ENCODE measurements around the gene ATP9A. TPM values are rescaled to one million over a fixed set of nuclear protein-coding genes. Genes with fewer than 3 reads are reported as not detected.
A peak's percentile ranks its signal among the peaks of the same experiment; 100 is the strongest.

Gene ATP9A
- total and polyA plus RNA-seq, 5 donors from 2014 or later = 0.10 to 0.76 TPM; not detected in 3

GRCh38 chr20:51702556-51702955, 65.6 kb downstream of the ATP9A start:
- H3K27ac Mint-ChIP-seq = peak overlapping the region in 1 of 3 donors; percentile 40
- H3K36me3 Mint-ChIP-seq = no peaks in the 10 kb centered on the region
- no peak overlapping the region for H3K27ac ChIP-seq (ENCODE audit: insufficient read depth, low read length, poor library complexity, severe bottlenecking)
- H3K9me3 ChIP-seq (ENCODE audit: control insufficient read depth in 2 of 2, low read length in 2 of 2) = no peaks in the 10 kb centered on the region
- H3K4me1 Mint-ChIP-seq = no peaks in the 10 kb centered on the region
- H3K27me3 ChIP-seq (ENCODE audit: control insufficient read depth, insufficient read depth, low read length) = peaks cover 3% of the 10 kb centered on the region
- DNase-seq (no peak), ATAC-seq (ENCODE audit: low read depth in 2 of 2) (no peak)
- no peak overlapping the region for H3K4me3 ChIP-seq (ENCODE audit: low read depth, low read length)
- peaks cover 0 to 2% (median 0%) of the 10 kb centered on the region in 7 donors for H3K9me3 Mint-ChIP-seq
- peaks cover 52% of the 10 kb centered on the region for H3K27me3 Mint-ChIP-seq
- H3K4me1 ChIP-seq (ENCODE audit: control insufficient read depth, insufficient read depth, low read length, poor library complexity, severe bottlenecking) = no peaks in the 10 kb centered on the region
- no peaks in the 10 kb centered on the region for H3K36me3 ChIP-seq (ENCODE audit: control insufficient read depth, insufficient read depth, low read length)
- no peak overlapping the region for H3K4me3 Mint-ChIP-seq

- no peaks in the 10 kb centered on the region for H3K9me3 Mint-ChIP-seq
- ATAC-seq (ENCODE audit: low read depth in 2 of 2) = no peak
- peaks cover 0 to 3% (median 1%) of the 10 kb centered on the region in 4 donors for H3K4me1 Mint-ChIP-seq
- H3K27me3 Mint-ChIP-seq = peaks cover 54% of the 10 kb centered on the region
- Histone ChIP-seq H3K4me3 (ENCODE audit: low read depth, low read length) (no peak overlapping the region), H3K9me3 (ENCODE audit: control insufficient read depth in 2 of 2, low read length in 2 of 2) (no peaks in the 10 kb centered on the region), H3K36me3 (ENCODE audit: control insufficient read depth, insufficient read depth, low read length) (no peaks in the 10 kb centered on the region), H3K27ac (ENCODE audit: insufficient read depth, low read length, poor library complexity, severe bottlenecking) (no peak overlapping the region), H3K27me3 (ENCODE audit: control insufficient read depth, insufficient read depth, low read length) (peaks cover 4% of the 10 kb centered on the region), H3K4me1 (ENCODE audit: control insufficient read depth, insufficient read depth, low read length, poor library complexity, severe bottlenecking) (no peaks in the 10 kb centered on the region)
- H3K27ac Mint-ChIP-seq = no peak overlapping the region
- no peaks in the 10 kb centered on the region for H3K36me3 Mint-ChIP-seq
- no peak overlapping the region for H3K4me3 Mint-ChIP-seq
- peak in 1 of 3 donors; percentile 10 for DNase-seq
Observed at GRCh38 chr20:51700809-51701285, 67.3 kb downstream of the ATP9A start.

GRCh38 chr20:51698252-51698651, 69.9 kb downstream of the ATP9A start:
- no peak for ATAC-seq (ENCODE audit: low read depth in 2 of 2)
- H3K27me3 Mint-ChIP-seq = peaks cover 58% of the 10 kb centered on the region
- peaks cover 0 to under 1% (median 0%) of the 10 kb centered on the region in 7 donors for H3K9me3 Mint-ChIP-seq
- H3K4me1 ChIP-seq (ENCODE audit: control insufficient read depth, insufficient read depth, low read length, poor library complexity, severe bottlenecking) = no peaks in the 10 kb centered on the region
- peaks cover 0 to 5% (median 3%) of the 10 kb centered on the region in 4 donors for H3K4me1 Mint-ChIP-seq
- no peak overlapping the region for H3K4me3 ChIP-seq (ENCODE audit: low read depth, low read length)
- H3K4me3 Mint-ChIP-seq = no peak overlapping the region
- DNase-seq = no peak
- no peak overlapping the region for H3K27ac ChIP-seq (ENCODE audit: insufficient read depth, low read length, poor library complexity, severe bottlenecking)
- no peaks in the 10 kb centered on the region for H3K36me3 ChIP-seq (ENCODE audit: control insufficient read depth, insufficient read depth, low read length)
- no peaks in the 10 kb centered on the region for H3K36me3 Mint-ChIP-seq
- H3K9me3 ChIP-seq (ENCODE audit: control insufficient read depth in 2 of 2, low read length in 2 of 2) = no peaks in the 10 kb centered on the region
- peaks cover 7% of the 10 kb centered on the region for H3K27me3 ChIP-seq (ENCODE audit: control insufficient read depth, insufficient read depth, low read length)
- H3K27ac Mint-ChIP-seq = peak overlapping the region in 1 of 3 donors; percentile 28

- H3K4me1 Mint-ChIP-seq = peaks cover 0 to 5% (median 3%) of the 10 kb centered on the region in 4 donors
- peaks cover 0 to 2% (median 0%) of the 10 kb centered on the region in 7 donors for H3K9me3 Mint-ChIP-seq
- no peak overlapping the region for H3K4me3 ChIP-seq (ENCODE audit: low read depth, low read length)
- H3K27me3 Mint-ChIP-seq = peaks cover 57% of the 10 kb centered on the region
- no peak overlapping the region for H3K4me3 Mint-ChIP-seq
- no peak for ATAC-seq (ENCODE audit: low read depth in 2 of 2)
- peak overlapping the region in 1 of 3 donors; percentile 43 for H3K27ac Mint-ChIP-seq
- H3K27ac ChIP-seq (ENCODE audit: insufficient read depth, low read length, poor library complexity, severe bottlenecking) = no peak overlapping the region
- DNase-seq = no peak
- H3K36me3 Mint-ChIP-seq = no peaks in the 10 kb centered on the region
- no peaks in the 10 kb centered on the region for H3K9me3 ChIP-seq (ENCODE audit: control insufficient read depth in 2 of 2, low read length in 2 of 2)
- no peaks in the 10 kb centered on the region for H3K36me3 ChIP-seq (ENCODE audit: control insufficient read depth, insufficient read depth, low read length)
- H3K27me3 ChIP-seq (ENCODE audit: control insufficient read depth, insufficient read depth, low read length) = peaks cover 7% of the 10 kb centered on the region
- H3K4me1 ChIP-seq (ENCODE audit: control insufficient read depth, insufficient read depth, low read length, poor library complexity, severe bottlenecking) = no peaks in the 10 kb centered on the region
Observed at GRCh38 chr20:51697096-51697826, 70.9 kb downstream of the ATP9A start.

- H3K9me3 Mint-ChIP-seq = peaks cover 0 to 2% (median 0%) of the 10 kb centered on the region in 7 donors
- no peak overlapping the region for H3K4me3 Mint-ChIP-seq
- peak overlapping the region in 1 of 3 donors; percentile 48 for H3K27ac Mint-ChIP-seq
Observed at GRCh38 chr20:51696304-51697071, 71.7 kb downstream of the ATP9A start.

GRCh38 chr20:51695574-51696303, 72.5 kb downstream of the ATP9A start:
- no peaks in the 10 kb centered on the region for H3K36me3 Mint-ChIP-seq
- H3K4me1 ChIP-seq (ENCODE audit: control insufficient read depth, insufficient read depth, low read length, poor library complexity, severe bottlenecking) = no peaks in the 10 kb centered on the region
- no peak overlapping the region for H3K4me3 Mint-ChIP-seq
- no peak overlapping the region for H3K27ac ChIP-seq (ENCODE audit: insufficient read depth, low read length, poor library complexity, severe bottlenecking)
- H3K9me3 ChIP-seq (ENCODE audit: control insufficient read depth in 2 of 2, low read length in 2 of 2) = no peaks in the 10 kb centered on the region
- peaks cover 57% of the 10 kb centered on the region for H3K27me3 Mint-ChIP-seq
- H3K36me3 ChIP-seq (ENCODE audit: control insufficient read depth, insufficient read depth, low read length) = no peaks in the 10 kb centered on the region
- DNase-seq (no peak), ATAC-seq (ENCODE audit: low read depth in 2 of 2) (no peak)
- H3K27me3 ChIP-seq (ENCODE audit: control insufficient read depth, insufficient read depth, low read length) = peaks cover 7% of the 10 kb centered on the region
- peaks cover 0 to 5% (median 3%) of the 10 kb centered on the region in 4 donors for H3K4me1 Mint-ChIP-seq
- no peak overlapping the region for H3K27ac Mint-ChIP-seq
- H3K4me3 ChIP-seq (ENCODE audit: low read depth, low read length) = no peak overlapping the region
- H3K9me3 Mint-ChIP-seq = peaks cover 0 to 2% (median 0%) of the 10 kb centered on the region in 7 donors

More at GRCh38 chr20:51696304-51697071, 71.7 kb downstream of the ATP9A start:
- H3K4me3 ChIP-seq (ENCODE audit: low read depth, low read length) = no peak overlapping the region
- no peak overlapping the region for H3K27ac ChIP-seq (ENCODE audit: insufficient read depth, low read length, poor library complexity, severe bottlenecking)
- H3K9me3 ChIP-seq (ENCODE audit: control insufficient read depth in 2 of 2, low read length in 2 of 2) = no peaks in the 10 kb centered on the region
- no peaks in the 10 kb centered on the region for H3K36me3 ChIP-seq (ENCODE audit: control insufficient read depth, insufficient read depth, low read length)
- Mint-ChIP-seq H3K36me3 (no peaks in the 10 kb centered on the region), H3K27me3 (peaks cover 57% of the 10 kb centered on the region), H3K4me1 (peaks cover 0 to 5% (median 3%) of the 10 kb centered on the region in 4 donors)
- peaks cover 7% of the 10 kb centered on the region for H3K27me3 ChIP-seq (ENCODE audit: control insufficient read depth, insufficient read depth, low read length)
- ATAC-seq (ENCODE audit: low read depth in 2 of 2) (no peak), DNase-seq (no peak)
- H3K4me1 ChIP-seq (ENCODE audit: control insufficient read depth, insufficient read depth, low read length, poor library complexity, severe bottlenecking) = no peaks in the 10 kb centered on the region

GRCh38 chr20:51692806-51693400, 75.3 kb downstream of the ATP9A start:
- H3K4me1 ChIP-seq (ENCODE audit: control insufficient read depth, insufficient read depth, low read length, poor library complexity, severe bottlenecking) = no peaks in the 10 kb centered on the region
- Mint-ChIP-seq H3K4me3 (no peak overlapping the region), H3K36me3 (no peaks in the 10 kb centered on the region), H3K27me3 (peaks cover 37% of the 10 kb centered on the region), H3K4me1 (peaks cover 0 to 5% (median 3%) of the 10 kb centered on the region in 4 donors), H3K9me3 (peaks cover 0 to 2% (median 0%) of the 10 kb centered on the region in 7 donors), H3K27ac (no peak overlapping the region)
- H3K27me3 ChIP-seq (ENCODE audit: control insufficient read depth, insufficient read depth, low read length) = peaks cover 7% of the 10 kb centered on the region
- H3K4me3 ChIP-seq (ENCODE audit: low read depth, low read length) = no peak overlapping the region
- H3K9me3 ChIP-seq (ENCODE audit: control insufficient read depth in 2 of 2, low read length in 2 of 2) = no peaks in the 10 kb centered on the region
- no peak overlapping the region for H3K27ac ChIP-seq (ENCODE audit: insufficient read depth, low read length, poor library complexity, severe bottlenecking)
- DNase-seq (no peak), ATAC-seq (ENCODE audit: low read depth in 2 of 2) (no peak)
- H3K36me3 ChIP-seq (ENCODE audit: control insufficient read depth, insufficient read depth, low read length) = no peaks in the 10 kb centered on the region
